Breast epithelium (tissue), 4 donors: ENCODE measurements around the gene PSAP. TPM values are rescaled to one million over a fixed set of nuclear protein-coding genes. Genes with fewer than 3 reads are reported as not detected.

Experiments
- DNase-seq, 2 donors: peaks; one replicate each; pipeline ENCODE4 v3.0.0-alpha.2; 2019; ENCODE audit warnings: low spot score in 2 of 2
- H3K27ac ChIP-seq, 2 donors: fragments of 200-600 bp; sonication (generic) in 1 of 2; one replicate each; pipeline ENCODE4 v1.5.1; 2016 to 2019; ENCODE audit warnings: mild to moderate bottlenecking in 1 of 2
- H3K27me3 ChIP-seq, 2 donors: fragments of 200-600 bp; sonication (generic) in 1 of 2; one replicate each; pipeline versions ENCODE4 v1.5.1 to v1.6.0; 2017 to 2019; ENCODE audit warnings: control low read depth in 1 of 2, mild to moderate bottlenecking in 1 of 2
- H3K36me3 ChIP-seq: fragments of 200-600 bp; one replicate; pipeline ENCODE4 v1.5.1; 2019
- H3K4me1 ChIP-seq, 2 donors: fragments of 200-600 bp; sonication (generic); one replicate each; pipeline ENCODE4 v1.5.1; 2016 to 2019; ENCODE audit warnings: control low read depth in 1 of 2
- H3K4me3 ChIP-seq, 3 donors: fragments of 200-600 bp; sonication (generic); 1 replicate in 2 of 3; 2 replicates in 1 of 3; pipeline ENCODE4 v1.5.1; 2016 to 2019; ENCODE audit warnings: mild to moderate bottlenecking in 3 of 3, moderate library complexity in 2 of 3
- H3K9me3 ChIP-seq, 2 donors: fragments of 200-600 bp; sonication (generic) in 1 of 2; one replicate each; pipeline ENCODE4 v1.5.1; 2016 to 2019; ENCODE audit warnings: control low read depth in 1 of 2
- POLR2A ChIP-seq: fragments of 450-650 bp; IDR thresholded peaks from one replicate; pipeline ENCODE4 v1.6.1; 2016; ENCODE audit warnings: antibody characterized with exemption, mild to moderate bottlenecking, moderate library complexity
- POLR2AphosphoS5 ChIP-seq, 3 donors: sonication (generic); formaldehyde crosslinking; IDR thresholded peaks; one replicate each; pipeline ENCODE4 v1.6.1; 2017; ENCODE audit warnings: antibody characterized with exemption in 3 of 3
- intact Hi-C: fragments of 100-400 bp; cut with DNase I; formaldehyde crosslinking; loops from one replicate; pipeline ENCODE4 v1.15.1; 2023; ENCODE audit warnings: low total_unique reads
- total RNA-seq, 3 donors: library from RNA; depleted of rRNA; stranded (reverse); fragments of >200 nt; gene quantifications; one replicate each; pipeline ENCODE4 v1.1.0, GENCODE V29; 2016
- TF ChIP-seq, protein P1 (sequence below), 3 donors: fragments of 450-650 bp; IDR thresholded peaks; one replicate each; pipeline ENCODE4 v1.5.1; 2016 to 2017; ENCODE audit warnings: antibody characterized with exemption in 3 of 3, mild to moderate bottlenecking in 3 of 3, moderate library complexity in 3 of 3

The PSAP gene
- total RNA-seq, 3 donors from 2014 or later = 623 to 1,873 (median 945) TPM

DNA sequence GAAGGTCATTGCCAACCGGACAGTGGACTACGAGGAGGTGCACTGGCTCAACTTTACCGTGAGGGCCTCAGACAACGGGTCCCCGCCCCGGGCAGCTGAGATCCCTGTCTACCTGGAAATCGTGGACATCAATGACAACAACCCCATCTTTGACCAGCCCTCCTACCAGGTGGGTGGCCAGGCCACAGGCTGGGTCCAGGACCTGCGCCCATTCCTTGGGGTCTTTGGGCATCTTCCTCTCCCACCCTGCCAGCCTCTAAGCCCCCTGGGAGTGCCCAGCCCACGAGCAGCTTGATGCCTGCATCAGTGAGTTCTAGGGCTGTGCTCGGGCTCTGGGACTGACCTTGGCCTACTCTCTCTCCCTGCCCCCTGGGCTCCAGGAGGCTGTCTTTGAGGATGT, 51.9 kb downstream of the PSAP start:
- Histone ChIP-seq H3K36me3 (no peaks in the 10 kb centered on the region), H3K27me3 (no peaks in the 10 kb centered on the region), H3K4me3 (no peak overlapping the region), H3K27ac (no peak overlapping the region), H3K9me3 (no peaks in the 10 kb centered on the region), H3K4me1 (no peaks in the 10 kb centered on the region)
- intact Hi-C loops = loop anchor here (5.0 kb wide), 1 partner anchor 817 kb away; no protein-coding TSS in a partner anchor
- TF ChIP-seq POLR2AphosphoS5 (IDR thresholded peaks at IDR 0.05) (no peak), POLR2A (no peak)
- TF ChIP-seq, protein P1, sequence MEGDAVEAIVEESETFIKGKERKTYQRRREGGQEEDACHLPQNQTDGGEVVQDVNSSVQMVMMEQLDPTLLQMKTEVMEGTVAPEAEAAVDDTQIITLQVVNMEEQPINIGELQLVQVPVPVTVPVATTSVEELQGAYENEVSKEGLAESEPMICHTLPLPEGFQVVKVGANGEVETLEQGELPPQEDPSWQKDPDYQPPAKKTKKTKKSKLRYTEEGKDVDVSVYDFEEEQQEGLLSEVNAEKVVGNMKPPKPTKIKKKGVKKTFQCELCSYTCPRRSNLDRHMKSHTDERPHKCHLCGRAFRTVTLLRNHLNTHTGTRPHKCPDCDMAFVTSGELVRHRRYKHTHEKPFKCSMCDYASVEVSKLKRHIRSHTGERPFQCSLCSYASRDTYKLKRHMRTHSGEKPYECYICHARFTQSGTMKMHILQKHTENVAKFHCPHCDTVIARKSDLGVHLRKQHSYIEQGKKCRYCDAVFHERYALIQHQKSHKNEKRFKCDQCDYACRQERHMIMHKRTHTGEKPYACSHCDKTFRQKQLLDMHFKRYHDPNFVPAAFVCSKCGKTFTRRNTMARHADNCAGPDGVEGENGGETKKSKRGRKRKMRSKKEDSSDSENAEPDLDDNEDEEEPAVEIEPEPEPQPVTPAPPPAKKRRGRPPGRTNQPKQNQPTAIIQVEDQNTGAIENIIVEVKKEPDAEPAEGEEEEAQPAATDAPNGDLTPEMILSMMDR (IDR thresholded peaks at IDR 0.05) = no peak
- DNase-seq = no peak

DNA sequence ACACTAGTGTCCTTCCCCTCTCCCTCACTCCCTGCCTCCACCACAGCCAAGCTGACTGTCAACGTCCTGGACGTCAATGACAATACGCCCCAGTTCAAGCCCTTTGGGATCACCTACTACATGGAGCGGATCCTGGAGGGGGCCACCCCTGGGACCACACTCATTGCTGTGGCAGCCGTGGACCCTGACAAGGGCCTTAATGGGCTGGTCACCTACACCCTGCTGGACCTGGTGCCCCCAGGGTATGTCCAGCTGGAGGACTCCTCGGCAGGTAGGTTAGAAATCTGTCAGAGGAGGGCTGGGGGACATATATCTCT, 52.8 kb downstream of the PSAP start:
- TF ChIP-seq, protein P1 (IDR thresholded peaks at IDR 0.05) = no peak
- no peak for TF ChIP-seq POLR2AphosphoS5 (IDR thresholded peaks at IDR 0.05)
- TF ChIP-seq POLR2A = no peak

DNA sequence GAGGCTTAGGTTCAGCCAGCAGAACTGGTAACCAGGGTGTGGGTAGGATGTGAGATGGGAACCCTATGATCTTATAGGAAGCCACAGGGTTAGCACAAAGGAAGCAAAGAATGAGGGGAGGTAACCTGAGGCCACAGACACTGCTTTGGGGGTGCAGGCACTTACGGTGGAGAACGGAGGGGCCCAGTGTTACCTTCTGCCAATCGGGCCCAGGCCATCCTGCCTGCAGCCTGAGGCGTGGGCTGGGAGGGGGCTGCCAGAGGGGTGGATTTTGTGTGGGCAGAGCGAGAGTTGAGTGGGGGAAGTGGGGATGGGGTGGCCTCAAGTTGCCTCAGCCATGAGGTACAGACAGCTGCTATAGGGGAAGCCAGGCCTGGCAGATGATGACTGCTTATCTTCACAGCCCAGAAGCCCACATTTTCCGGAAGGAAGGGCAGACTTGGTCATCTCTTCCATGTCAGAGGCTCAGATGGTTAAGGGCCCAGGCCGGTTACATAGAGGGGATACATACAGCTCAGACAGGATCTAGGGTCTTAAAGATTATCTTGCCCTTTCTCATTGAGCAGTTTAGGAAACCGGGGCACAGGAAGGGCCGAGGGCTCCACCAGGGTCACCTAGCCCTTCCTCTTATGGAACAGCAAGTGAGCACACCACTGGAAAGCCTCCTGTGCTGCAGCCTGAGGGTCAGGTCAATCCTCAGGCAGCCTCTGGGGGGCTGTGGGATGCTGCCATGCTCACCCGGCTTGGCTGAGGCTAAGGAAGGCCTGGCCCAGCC, 53.3 kb downstream of the PSAP start:
- H3K27me3 ChIP-seq = no peaks in the 10 kb centered on the region
- no peaks in the 10 kb centered on the region for H3K4me1 ChIP-seq
- DNase-seq = no peak
- H3K36me3 ChIP-seq = no peaks in the 10 kb centered on the region
- intact Hi-C loops = loop anchor here (5.0 kb wide), 1 partner anchor 815 kb away; no protein-coding TSS in a partner anchor
- no peak overlapping the region for H3K4me3 ChIP-seq
- no peak overlapping the region for H3K27ac ChIP-seq
- H3K9me3 ChIP-seq = no peaks in the 10 kb centered on the region
- TF ChIP-seq, protein P1 (IDR thresholded peaks at IDR 0.05) = no peak
- TF ChIP-seq POLR2A = no peak
- TF ChIP-seq POLR2AphosphoS5 (IDR thresholded peaks at IDR 0.05) = no peak

More for the DNA sequence above, 52.8 kb downstream of the PSAP start:
- intact Hi-C loops = loop anchor here (5.0 kb wide), 1 partner anchor 816 kb away; no protein-coding TSS in a partner anchor
- no peaks in the 10 kb centered on the region for H3K27me3 ChIP-seq
- no peaks in the 10 kb centered on the region for H3K4me1 ChIP-seq
- H3K4me3 ChIP-seq = no peak overlapping the region
- no peaks in the 10 kb centered on the region for H3K36me3 ChIP-seq
- no peaks in the 10 kb centered on the region for H3K9me3 ChIP-seq
- no peak overlapping the region for H3K27ac ChIP-seq
- no peak for DNase-seq

DNA sequence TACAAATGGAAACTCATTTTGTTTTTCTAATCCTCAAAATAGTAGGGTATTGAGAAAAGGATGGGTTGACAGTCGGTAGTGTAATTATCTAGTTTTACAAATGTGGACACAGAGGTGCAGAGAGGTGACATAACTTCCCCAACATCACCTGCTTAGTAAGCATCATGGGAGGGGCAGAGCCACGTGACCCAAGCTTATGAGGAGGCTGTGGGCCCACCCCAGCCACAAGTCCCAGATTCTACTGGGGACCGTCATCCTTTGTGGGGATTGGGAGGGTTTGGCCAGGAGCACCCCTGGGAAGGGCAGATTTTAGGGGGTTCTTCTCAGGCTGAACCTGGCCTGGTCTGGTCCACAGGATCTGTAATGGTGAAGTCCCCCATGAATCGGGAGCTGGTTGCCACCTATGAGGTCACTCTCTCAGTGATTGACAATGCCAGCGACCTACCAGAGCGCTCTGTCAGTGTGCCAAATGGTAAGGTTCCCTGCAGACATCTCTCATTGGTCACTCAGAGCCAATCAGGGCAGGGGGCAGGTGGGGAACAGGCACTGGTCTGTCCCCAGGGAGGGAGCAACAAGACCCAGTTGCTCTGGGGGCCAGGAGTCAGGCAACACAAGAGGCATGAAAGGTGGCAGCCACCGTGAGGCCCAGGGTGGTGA, 54.2 kb downstream of the PSAP start:
- no peaks in the 10 kb centered on the region for H3K36me3 ChIP-seq
- no peak for DNase-seq
- intact Hi-C loops = loop anchor here (1.0 to 5.0 kb wide), 2 partner anchors 26 to 815 kb away; no protein-coding TSS in a partner anchor
- no peaks in the 10 kb centered on the region for H3K4me1 ChIP-seq
- TF ChIP-seq POLR2A = no peak
- TF ChIP-seq POLR2AphosphoS5 (IDR thresholded peaks at IDR 0.05) = no peak
- TF ChIP-seq, protein P1 (IDR thresholded peaks at IDR 0.05) = no peak
- no peaks in the 10 kb centered on the region for H3K27me3 ChIP-seq
- H3K4me3 ChIP-seq = no peak overlapping the region
- H3K27ac ChIP-seq = no peak overlapping the region
- H3K9me3 ChIP-seq = no peaks in the 10 kb centered on the region

DNA sequence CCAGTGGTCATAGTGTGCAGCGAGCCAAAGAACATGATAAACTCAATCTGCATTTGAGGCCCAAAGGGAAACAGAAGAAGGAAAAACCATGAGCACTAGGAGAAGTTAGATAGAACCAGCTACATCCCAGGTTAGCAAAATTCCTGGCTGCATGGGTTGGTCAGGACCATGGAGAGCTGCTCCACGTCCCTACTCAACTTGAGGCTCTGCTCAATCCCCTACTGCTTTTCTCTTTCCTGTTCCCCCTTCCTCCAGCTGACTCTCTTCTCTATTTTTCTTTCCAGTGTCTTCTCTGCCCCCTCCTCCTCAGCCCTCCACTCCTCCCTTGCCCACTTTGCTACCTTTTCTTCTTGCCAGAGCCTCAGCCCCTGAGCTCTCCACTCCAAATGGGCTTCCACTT, 55.8 kb downstream of the PSAP start:
- H3K27ac ChIP-seq = no peak overlapping the region
- DNase-seq = no peak
- no peaks in the 10 kb centered on the region for H3K4me1 ChIP-seq
- H3K9me3 ChIP-seq = no peaks in the 10 kb centered on the region
- no peaks in the 10 kb centered on the region for H3K27me3 ChIP-seq
- H3K36me3 ChIP-seq = no peaks in the 10 kb centered on the region
- TF ChIP-seq, protein P1 (IDR thresholded peaks at IDR 0.05) = no peak
- TF ChIP-seq POLR2A (no peak), POLR2AphosphoS5 (IDR thresholded peaks at IDR 0.05) (no peak)
- intact Hi-C loops = loop anchor here (5.0 kb wide), 1 partner anchor 813 kb away; no protein-coding TSS in a partner anchor
- H3K4me3 ChIP-seq = no peak overlapping the region
